ENCODE results near the gene TBX10.
"Not testable (repeated sequence)": the region's sequence is repeated elsewhere in the genome, so short reads cannot be mapped to it uniquely, and the experiment has no call there.

TBX10 gene

GRCh38 chr11:67597458-67597857, 42.1 kb downstream of the TBX10 start:
- not testable (repeated sequence) for DNase-seq

DNA sequence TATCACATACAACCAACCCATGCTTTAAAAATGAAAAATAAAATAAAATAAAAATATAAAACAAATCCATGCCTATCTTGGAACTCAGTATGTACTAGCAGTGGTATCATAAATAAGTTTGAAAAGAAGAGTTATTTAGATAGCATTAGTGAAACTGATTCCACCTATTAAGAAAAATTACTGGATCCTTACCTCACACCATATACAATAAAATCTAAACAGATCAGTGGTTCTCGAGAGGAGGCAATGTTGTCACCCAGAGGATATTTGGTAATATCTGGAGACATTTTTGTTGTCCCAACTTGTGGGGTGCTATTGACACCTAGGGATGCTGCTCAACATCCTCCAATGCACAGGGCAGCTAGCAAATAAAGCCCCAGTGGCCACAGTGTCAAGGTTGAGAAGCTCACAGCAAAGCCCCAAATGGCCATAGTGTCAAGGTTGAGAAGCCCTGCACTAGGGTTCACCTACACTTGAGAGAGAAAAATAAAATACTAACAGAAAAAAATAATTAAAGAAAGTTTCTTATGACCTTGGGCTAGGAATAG, 42.7 kb downstream of the TBX10 start:
- no peak for DNase-seq

GRCh38 chr11:67594480-67594879, 45.1 kb downstream of the TBX10 start:
- no peak for DNase-seq

DNA sequence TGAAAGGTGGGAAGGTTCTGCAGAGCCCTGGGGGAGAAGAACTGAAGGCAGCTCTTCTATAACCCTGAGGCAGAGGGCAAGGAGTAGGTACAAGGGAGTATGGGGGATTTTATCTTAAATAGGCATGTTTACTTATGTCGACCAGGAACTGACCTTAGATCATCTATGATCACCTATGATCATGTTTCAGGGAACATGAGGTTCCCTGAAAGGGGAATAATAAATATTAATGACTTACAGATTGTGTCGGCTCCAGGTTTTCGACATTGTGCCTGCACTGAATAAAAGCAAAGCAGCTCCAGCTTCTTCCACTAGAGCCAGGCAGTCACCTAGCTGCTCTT, 46.0 kb downstream of the TBX10 start:
- DNase-seq: no peak

GRCh38 chr11:67592880-67593564, 46.5 kb downstream of the TBX10 start:
- DNase-seq: no peak

DNA sequence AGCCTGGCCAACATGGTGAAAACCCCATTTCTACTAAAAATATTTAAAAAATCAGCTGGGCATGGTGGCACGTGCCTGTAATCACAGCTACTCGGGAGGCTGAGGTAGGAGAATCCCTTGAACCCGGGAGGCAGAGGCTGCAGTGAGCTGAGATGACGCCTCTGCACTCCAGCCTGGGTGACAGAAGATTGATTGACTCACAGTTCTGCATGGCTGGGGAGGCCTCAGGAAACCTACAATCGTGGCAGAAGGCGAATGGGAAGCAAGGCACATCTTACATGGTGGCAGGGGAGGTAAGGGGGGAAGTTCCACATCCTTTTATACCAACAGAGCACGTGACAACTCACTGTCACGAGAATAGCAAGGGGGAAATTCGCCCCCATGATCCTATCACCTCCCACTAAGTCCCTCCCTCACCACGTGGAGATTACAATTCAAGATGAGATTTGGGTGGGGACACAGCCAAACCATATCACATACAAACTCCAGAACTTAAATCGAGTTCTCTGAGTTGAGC, 50.6 kb downstream of the TBX10 start:
- not testable (repeated sequence) for DNase-seq

DNA sequence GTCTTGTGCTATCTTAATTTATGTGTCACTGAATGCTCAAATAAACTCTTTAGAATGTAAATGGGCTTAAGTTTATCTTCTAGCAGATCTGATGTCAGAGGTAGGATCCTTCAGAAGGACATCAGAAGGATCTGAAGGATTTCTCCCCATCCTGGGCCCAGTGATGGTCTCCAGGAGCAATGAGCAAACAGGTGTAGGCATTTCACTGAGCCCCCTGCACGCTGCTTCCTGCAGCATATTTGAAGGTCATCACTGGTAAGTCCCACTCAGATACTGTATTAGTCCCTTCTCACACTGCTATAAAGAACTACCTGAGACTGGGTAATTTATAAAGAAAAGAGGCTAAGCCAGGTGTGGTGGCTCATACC, 51.4 kb downstream of the TBX10 start:
- no peak for DNase-seq

GRCh38 chr11:67586568-67587250, 52.9 kb downstream of the TBX10 start:
- no peak for DNase-seq

DNA sequence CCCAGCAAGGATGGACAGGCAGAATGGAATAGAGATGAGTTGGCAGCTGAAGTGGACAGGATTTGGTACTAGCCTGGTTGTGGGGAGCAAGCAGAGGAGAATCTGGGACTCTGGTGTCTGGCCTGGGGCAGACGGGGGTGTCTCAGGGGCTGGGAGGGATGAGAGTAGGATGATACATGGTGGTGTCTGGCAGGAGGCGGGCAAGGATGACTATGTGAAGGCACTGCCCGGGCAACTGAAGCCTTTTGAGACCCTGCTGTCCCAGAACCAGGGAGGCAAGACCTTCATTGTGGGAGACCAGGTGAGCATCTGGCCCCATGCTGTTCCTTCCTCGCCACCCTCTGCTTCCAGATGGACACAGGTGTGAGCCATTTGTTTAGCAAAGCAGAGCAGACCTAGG, 53.7 kb downstream of the TBX10 start:
- DNase-seq: no peak

DNA sequence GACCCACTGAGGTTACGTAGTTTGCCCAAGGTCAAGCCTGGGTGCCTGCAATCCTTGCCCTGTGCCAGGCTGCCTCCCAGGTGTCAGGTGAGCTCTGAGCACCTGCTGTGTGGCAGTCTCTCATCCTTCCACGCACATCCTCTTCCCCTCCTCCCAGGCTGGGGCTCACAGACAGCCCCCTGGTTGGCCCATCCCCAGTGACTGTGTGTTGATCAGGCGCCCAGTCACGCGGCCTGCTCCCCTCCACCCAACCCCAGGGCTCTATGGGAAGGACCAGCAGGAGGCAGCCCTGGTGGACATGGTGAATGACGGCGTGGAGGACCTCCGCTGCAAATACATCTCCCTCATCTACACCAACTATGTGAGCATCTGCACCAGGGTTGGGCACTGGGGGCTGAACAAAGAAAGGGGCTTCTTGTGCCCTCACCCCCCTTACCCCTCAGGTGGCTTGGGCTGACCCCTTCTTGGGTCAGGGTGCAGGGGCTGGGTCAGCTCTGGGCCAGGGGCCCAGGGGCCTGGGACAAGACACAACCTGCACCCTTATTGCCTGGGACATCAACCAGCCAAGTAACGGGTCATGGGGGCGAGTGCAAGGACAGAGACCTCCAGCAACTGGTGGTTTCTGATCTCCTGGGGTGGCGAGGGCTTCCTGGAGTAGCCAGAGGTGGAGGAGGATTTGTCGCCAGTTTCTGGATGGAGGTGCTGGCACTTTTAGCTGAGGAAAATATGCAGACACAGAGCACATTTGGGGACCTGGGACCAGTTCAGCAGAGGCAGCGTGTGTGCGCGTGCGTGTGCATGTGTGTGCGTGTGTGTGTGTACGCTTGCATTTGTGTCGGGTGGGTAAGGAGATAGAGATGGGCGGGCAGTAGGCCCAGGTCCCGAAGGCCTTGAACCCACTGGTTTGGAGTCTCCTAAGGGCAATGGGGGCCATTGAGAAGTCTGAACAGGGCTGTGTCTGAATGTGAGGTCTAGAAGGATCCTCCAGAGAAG, 54.4 kb downstream of the TBX10 start:
- no peak for DNase-seq

- DNase-seq: peak; percentile 56
Measured at GRCh38 chr11:67584205-67584880, 55.2 kb downstream of the TBX10 start.

DNA sequence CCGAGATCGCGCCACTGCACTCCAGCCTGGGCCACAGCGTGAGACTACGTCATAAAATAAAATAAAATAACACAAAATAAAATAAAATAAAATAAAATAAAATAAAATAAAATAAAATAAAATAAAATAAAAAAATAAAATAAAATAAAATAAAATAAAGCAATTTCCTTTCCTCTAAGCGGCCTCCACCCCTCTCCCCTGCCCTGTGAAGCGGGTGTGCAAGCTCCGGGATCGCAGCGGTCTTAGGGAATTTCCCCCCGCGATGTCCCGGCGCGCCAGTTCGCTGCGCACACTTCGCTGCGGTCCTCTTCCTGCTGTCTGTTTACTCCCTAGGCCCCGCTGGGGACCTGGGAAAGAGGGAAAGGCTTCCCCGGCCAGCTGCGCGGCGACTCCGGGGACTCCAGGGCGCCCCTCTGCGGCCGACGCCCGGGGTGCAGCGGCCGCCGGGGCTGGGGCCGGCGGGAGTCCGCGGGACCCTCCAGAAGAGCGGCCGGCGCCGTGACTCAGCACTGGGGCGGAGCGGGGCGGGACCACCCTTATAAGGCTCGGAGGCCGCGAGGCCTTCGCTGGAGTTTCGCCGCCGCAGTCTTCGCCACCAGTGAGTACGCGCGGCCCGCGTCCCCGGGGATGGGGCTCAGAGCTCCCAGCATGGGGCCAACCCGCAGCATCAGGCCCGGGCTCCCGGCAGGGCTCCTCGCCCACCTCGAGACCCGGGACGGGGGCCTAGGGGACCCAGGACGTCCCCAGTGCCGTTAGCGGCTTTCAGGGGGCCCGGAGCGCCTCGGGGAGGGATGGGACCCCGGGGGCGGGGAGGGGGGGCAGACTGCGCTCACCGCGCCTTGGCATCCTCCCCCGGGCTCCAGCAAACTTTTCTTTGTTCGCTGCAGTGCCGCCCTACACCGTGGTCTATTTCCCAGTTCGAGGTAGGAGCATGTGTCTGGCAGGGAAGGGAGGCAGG, 56.0 kb downstream of the TBX10 start, which contains the start of gene GSTP1:
TSS of gene GSTP1 (plus strand) at position 566 of the 958 bp plus-strand sequence. CDS start at position 598, 32 bp downstream.
- DNase-seq: peak; percentile 93

DNA sequence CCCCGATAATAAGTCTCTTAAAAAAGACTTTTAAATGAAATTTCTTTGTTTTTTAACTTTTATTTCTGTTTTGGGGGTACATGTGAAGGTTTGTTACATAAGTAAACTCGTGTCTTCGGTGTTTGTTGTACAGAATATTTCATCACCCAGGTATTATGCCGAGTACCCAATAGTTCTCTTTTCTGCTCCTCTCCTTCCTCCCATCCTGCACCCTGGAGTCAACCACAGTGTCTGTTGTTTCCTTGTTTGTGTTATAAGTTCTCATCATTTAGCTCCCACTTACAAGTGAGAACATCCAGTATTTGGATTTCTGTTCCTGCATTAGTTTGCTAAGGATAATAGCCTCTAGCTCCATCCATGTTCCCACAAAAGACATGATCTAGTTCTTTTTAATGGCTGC, 57.6 kb downstream of the TBX10 start:
- DNase-seq: no peak

DNA sequence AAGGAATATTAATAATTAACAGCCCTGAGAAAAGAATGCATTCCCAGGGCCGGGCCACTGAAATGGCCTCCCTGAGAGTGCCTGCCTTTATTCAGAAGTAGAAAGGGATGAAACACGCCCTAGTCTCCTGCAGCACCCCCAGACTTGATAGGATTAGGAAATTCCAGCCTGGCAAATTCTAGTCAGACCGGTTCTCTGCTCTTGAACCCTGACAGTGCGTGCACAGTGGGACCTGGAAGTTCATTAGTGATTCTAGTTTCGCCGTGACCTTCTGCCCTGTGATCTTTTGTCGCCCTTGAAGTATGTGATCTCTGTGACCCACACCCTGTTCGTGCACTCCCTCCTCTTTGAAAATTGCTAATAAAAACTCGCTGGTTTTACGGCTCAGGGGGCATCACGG, 58.1 kb downstream of the TBX10 start:
- no peak for DNase-seq
